Astrocyte of the cerebellum (primary cell): ENCODE results near the gene CHST11.

Experiments used
- DNase-seq: peaks from one replicate; pipeline ENCODE4 v3.0.0-alpha.2; 2011; ENCODE audit warnings: low read depth
- H3K4me3 ChIP-seq: 2 replicates; pipeline ENCODE4 v1.5.1; 2011; ENCODE audit warnings: mild to moderate bottlenecking, low read depth, low read length, moderate library complexity
- in situ Hi-C: cut with HindIII; loops from 2 replicates; pipeline ENCODE4 v1.10.0; 2017; ENCODE audit warnings: low sequenced_read_pairs
- TF ChIP-seq, protein P1 (sequence below): IDR thresholded peaks from 2 replicates; pipeline ENCODE4 v1.5.1; 2012; ENCODE audit warnings: low read length, low read depth, moderate library complexity, mild to moderate bottlenecking; ENCODE audit errors: missing control alignments

Gene CHST11

GRCh38 chr12:104699489-104700190 lies 242.9 kb downstream of the CHST11 start:
- H3K4me3 ChIP-seq: no peak overlapping the region
- TF ChIP-seq, protein P1, sequence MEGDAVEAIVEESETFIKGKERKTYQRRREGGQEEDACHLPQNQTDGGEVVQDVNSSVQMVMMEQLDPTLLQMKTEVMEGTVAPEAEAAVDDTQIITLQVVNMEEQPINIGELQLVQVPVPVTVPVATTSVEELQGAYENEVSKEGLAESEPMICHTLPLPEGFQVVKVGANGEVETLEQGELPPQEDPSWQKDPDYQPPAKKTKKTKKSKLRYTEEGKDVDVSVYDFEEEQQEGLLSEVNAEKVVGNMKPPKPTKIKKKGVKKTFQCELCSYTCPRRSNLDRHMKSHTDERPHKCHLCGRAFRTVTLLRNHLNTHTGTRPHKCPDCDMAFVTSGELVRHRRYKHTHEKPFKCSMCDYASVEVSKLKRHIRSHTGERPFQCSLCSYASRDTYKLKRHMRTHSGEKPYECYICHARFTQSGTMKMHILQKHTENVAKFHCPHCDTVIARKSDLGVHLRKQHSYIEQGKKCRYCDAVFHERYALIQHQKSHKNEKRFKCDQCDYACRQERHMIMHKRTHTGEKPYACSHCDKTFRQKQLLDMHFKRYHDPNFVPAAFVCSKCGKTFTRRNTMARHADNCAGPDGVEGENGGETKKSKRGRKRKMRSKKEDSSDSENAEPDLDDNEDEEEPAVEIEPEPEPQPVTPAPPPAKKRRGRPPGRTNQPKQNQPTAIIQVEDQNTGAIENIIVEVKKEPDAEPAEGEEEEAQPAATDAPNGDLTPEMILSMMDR: no peak
- no peak for DNase-seq
- in situ Hi-C loops: no loop called here

DNA sequence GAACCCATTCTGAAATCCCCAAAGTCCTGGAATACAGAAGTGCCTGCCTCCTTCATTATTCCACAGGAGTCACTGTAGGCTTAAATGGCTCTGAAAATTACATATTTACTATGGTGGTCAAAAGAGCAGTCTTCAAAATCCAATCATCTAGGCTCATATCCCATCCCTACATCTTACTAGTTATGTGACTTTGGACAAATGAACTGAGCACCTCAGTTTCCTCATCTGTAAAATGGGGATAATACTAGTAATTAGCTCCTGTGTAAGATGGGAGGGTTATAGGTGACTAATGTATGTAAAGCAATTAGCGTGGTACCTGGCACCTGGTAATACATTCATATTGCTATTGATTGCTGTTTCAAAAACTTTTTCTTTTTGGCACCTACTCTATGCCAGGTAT lies 243.6 kb downstream of the CHST11 start:
- no peak for DNase-seq
- no peak overlapping the region for H3K4me3 ChIP-seq
- in situ Hi-C loops: no loop called here
- TF ChIP-seq, protein P1: no peak

- TF ChIP-seq, protein P1: no peak
- DNase-seq: no peak
- no peak overlapping the region for H3K4me3 ChIP-seq
- in situ Hi-C loops: no loop called here
Measured at GRCh38 chr12:104701301-104701700, 244.6 kb downstream of the CHST11 start.

DNA sequence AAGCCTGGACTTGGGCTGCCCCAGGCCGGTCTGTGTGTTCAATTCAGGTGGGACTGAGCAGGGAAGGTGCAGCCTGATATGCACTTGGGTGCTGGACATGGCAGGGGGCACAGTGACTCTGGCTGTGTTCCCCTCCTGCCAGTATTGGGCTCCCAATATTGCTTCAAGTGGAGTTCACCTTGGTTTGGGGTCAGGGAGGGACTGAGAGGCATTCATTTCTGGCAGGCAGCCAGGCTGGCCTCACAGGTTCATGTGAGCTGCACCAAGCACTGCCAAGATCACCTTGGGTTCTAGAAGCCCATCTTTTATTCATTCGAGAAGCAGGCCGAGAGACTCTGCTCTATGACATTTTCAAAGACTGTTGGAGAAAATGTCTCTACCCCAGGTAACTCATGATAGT lies 245.0 kb downstream of the CHST11 start:
- H3K4me3 ChIP-seq: no peak overlapping the region
- TF ChIP-seq, protein P1: no peak
- no peak for DNase-seq
- in situ Hi-C loops: no loop called here

GRCh38 chr12:104702565-104703139 lies 245.9 kb downstream of the CHST11 start:
- no peak for DNase-seq
- no peak overlapping the region for H3K4me3 ChIP-seq
- in situ Hi-C loops: no loop called here
- TF ChIP-seq, protein P1: no peak

- no peak overlapping the region for H3K4me3 ChIP-seq
- TF ChIP-seq, protein P1: no peak
- no peak for DNase-seq
- in situ Hi-C loops: no loop called here
Measured at GRCh38 chr12:104703372-104703771, 246.6 kb downstream of the CHST11 start.
